PFSK-1 (cell line): ENCODE results near the gene MYL4.

Experiments
- FOXP2 ChIP-seq: optimal IDR thresholded peaks from 2 replicates; pipeline ENCODE3; 2011; ENCODE audit warnings: borderline replicate concordance, control low read depth, inconsistent platforms; ENCODE audit not compliant: insufficient read depth; ENCODE audit errors: extremely low read length, extremely low read depth
- POLR2AphosphoS5 ChIP-seq: IDR thresholded peaks from 2 replicates; pipeline ENCODE4 v1.6.1; 2012; ENCODE audit warnings: low read depth, mild to moderate bottlenecking, control low read depth, low read length, moderate library complexity
- SIN3A ChIP-seq: IDR thresholded peaks from 2 replicates; pipeline ENCODE4 v1.6.1; 2012; ENCODE audit warnings: mild to moderate bottlenecking, low read length, moderate library complexity, borderline replicate concordance; ENCODE audit not compliant: insufficient read depth
- TAF1 ChIP-seq: IDR thresholded peaks from 2 replicates; pipeline ENCODE4 v1.6.1; 2012; ENCODE audit warnings: low read length, control low read depth, borderline replicate concordance; ENCODE audit not compliant: insufficient read depth
- TF ChIP-seq, protein P1 (sequence below), 2 experiments: IDR thresholded peaks; 2 replicates each; pipeline versions ENCODE4 v1.6.1 to v1.8.0; 2011 to 2012; ENCODE audit warnings: low read depth in 2 of 2, low read length in 2 of 2, control low read depth in 1 of 2, inconsistent platforms in 1 of 2, mild to moderate bottlenecking in 1 of 2, moderate library complexity in 1 of 2; ENCODE audit not compliant: insufficient read depth in 1 of 2

The MYL4 gene

DNA sequence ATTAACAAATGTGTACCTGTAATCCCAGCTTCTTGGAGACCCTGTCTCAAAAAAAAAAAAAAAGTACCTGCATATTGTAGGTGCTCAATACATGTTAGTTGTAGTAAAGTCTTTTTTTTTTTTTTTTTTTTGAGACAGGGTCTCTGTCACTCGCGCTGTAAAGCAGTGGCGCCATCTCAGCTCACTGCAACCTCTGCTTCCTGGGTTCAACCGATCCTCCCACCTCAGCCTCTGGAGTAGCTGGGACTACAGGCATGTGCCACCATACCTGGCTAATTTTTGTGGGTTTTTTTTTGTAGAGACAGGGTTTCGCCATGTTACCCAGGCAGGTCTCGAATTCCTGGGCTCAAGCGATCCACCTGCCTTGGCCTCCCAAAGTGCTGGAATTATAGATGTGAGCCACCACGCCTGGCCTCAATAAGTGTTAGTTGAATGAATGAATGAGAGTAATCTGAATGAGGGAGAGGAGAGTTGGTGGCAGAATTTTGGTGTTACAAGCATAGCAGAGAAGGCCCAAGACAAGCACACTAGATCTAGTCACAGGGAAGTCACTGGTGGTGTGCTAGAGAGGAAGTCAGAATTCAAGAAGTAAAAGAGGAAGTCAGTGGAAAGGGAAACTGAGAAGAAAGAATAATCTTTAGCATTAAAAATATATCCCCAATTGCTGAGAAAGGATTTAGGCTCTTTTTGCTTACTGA is 9.4 kb upstream of the MYL4 start:
- no peak for TF ChIP-seq SIN3A
- TF ChIP-seq POLR2AphosphoS5, result no peak
- TF ChIP-seq, protein P1, sequence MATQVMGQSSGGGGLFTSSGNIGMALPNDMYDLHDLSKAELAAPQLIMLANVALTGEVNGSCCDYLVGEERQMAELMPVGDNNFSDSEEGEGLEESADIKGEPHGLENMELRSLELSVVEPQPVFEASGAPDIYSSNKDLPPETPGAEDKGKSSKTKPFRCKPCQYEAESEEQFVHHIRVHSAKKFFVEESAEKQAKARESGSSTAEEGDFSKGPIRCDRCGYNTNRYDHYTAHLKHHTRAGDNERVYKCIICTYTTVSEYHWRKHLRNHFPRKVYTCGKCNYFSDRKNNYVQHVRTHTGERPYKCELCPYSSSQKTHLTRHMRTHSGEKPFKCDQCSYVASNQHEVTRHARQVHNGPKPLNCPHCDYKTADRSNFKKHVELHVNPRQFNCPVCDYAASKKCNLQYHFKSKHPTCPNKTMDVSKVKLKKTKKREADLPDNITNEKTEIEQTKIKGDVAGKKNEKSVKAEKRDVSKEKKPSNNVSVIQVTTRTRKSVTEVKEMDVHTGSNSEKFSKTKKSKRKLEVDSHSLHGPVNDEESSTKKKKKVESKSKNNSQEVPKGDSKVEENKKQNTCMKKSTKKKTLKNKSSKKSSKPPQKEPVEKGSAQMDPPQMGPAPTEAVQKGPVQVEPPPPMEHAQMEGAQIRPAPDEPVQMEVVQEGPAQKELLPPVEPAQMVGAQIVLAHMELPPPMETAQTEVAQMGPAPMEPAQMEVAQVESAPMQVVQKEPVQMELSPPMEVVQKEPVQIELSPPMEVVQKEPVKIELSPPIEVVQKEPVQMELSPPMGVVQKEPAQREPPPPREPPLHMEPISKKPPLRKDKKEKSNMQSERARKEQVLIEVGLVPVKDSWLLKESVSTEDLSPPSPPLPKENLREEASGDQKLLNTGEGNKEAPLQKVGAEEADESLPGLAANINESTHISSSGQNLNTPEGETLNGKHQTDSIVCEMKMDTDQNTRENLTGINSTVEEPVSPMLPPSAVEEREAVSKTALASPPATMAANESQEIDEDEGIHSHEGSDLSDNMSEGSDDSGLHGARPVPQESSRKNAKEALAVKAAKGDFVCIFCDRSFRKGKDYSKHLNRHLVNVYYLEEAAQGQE (IDR thresholded peaks at IDR 0.05; ENCODE audit: insufficient read depth in 1 of 2, low read depth in 2 of 2, low read length in 2 of 2), result no peak
- no peak for TF ChIP-seq FOXP2
- no peak for TF ChIP-seq TAF1

DNA sequence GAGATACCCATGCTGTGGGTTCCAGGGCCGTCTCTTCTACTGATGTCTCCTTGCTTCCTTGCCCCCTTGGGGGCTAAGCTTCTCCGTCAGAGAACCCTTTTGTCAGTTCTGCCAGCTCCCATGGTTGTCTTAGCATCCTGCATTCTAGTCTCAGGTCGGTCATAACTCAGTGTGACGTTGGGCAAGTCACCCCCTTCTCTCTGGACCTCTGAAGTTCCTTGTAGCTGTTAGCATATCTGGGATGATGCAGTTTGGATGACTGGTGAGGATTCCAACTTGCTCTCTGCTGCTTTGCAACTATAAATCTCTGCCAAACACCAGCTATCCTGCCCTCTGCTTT is 8.9 kb upstream of the MYL4 start:
- no peak for TF ChIP-seq SIN3A
- TF ChIP-seq TAF1, result no peak
- TF ChIP-seq, protein P1 (IDR thresholded peaks at IDR 0.05; ENCODE audit: insufficient read depth in 1 of 2, low read depth in 2 of 2, low read length in 2 of 2), result no peak
- TF ChIP-seq POLR2AphosphoS5, result no peak
- no peak for TF ChIP-seq FOXP2

DNA sequence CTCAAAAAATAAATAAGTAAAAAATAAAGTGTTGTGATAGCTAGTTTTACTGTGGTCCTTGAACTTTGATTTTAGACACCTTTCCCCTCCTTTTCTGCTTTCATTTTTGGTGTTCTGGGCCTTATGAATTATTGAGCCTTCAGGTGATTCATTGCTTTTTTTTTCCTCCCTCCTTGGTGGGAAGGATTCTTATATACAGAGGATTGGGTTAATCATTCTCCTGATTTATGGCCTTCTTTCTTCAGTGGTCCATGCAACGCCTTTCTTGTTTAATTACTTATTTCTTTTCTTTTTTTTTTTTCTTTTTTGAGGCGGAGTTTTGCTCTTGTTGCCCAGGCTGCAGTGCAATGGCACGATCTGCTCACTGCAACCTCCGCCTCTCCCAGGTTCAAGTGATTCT is 8.0 kb upstream of the MYL4 start:
- TF ChIP-seq FOXP2 (no peak), TAF1 (no peak), SIN3A (no peak), POLR2AphosphoS5 (no peak)
- TF ChIP-seq, protein P1 (IDR thresholded peaks at IDR 0.05; ENCODE audit: insufficient read depth in 1 of 2, low read depth in 2 of 2, low read length in 2 of 2), result no peak

DNA sequence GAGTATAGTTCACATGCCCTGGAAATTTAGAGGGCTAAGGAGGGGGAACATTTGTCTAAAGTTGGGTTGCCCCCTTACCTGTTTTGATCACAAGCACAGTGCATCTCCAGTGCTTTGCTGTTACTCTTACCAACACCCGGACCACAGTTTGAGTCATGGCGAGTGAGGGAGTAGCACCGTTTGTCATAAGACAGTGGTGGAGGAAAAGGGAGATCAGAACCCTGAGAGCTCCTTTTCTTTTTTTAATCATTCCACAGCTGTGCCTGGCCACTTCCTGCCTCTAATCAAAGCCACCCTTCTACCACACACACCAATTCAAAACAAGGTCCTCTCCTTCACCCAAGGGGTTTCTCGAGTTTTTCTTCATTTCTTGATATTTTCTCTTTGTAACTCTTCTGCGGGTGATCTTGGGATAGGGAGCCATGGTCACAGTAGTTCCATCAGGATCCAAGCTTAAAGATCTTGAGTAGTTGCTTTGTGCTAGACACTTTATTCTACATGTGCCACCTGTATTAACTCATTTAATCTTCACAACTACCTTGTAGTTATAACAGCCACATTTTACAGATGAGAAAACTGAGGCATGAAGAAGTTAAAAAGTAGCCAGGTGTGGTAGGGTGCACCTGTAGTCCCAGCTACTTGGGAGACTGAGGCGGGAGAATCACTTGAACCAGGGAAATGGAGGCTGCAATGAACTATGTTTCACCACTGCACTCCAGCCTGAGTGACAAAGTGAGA is 5.0 kb upstream of the MYL4 start:
- no peak for TF ChIP-seq TAF1
- TF ChIP-seq SIN3A, result no peak
- no peak for TF ChIP-seq FOXP2
- TF ChIP-seq POLR2AphosphoS5, result no peak
- TF ChIP-seq, protein P1 (IDR thresholded peaks at IDR 0.05; ENCODE audit: insufficient read depth in 1 of 2, low read depth in 2 of 2, low read length in 2 of 2), result no peak
